SK-N-SH treated with all-trans-retinoic acid at 6 μM for 48 hours (cell line): ENCODE data around the gene PTPRH.

Source experiments
- ATAC-seq: fragments of 200-7000 bp; cut with Tn5 transposase; 3 replicates; pipeline ENCODE4 v1.9.1; 2020; ENCODE audit warnings: mild to moderate bottlenecking, moderate library complexity
- ARNTL ChIP-seq: fragments of 450-650 bp; formaldehyde crosslinking; IDR thresholded peaks from 2 replicates; pipeline ENCODE4 v1.5.0; 2020; ENCODE audit warnings: low read depth, mild to moderate bottlenecking, moderate library complexity, borderline replicate concordance
- ESRRG ChIP-seq: fragments of 250-450 bp; sonication (Bioruptor Pico); IDR thresholded peaks from 2 replicates; pipeline ENCODE4 v1.6.1; 2021; ENCODE audit warnings: mild to moderate bottlenecking
- GLIS3 ChIP-seq: fragments of 250-450 bp; sonication (Bioruptor Pico); IDR thresholded peaks from 2 replicates; pipeline ENCODE4 v1.5.0; 2020; ENCODE audit warnings: mild to moderate bottlenecking, moderate library complexity
- ISL1 ChIP-seq: fragments of 250-450 bp; sonication (Bioruptor Pico); IDR thresholded peaks from 2 replicates; pipeline ENCODE4 v2.1.2; 2022; ENCODE audit warnings: mild to moderate bottlenecking, moderate library complexity
- OSR1 ChIP-seq: fragments of 250-450 bp; sonication (Bioruptor Pico); IDR thresholded peaks from 2 replicates; pipeline ENCODE4 v1.8.0; 2022; ENCODE audit warnings: moderate library complexity, mild to moderate bottlenecking, inconsistent platforms
- PPARA ChIP-seq: fragments of 250-450 bp; sonication (Bioruptor Pico); IDR thresholded peaks from 2 replicates; pipeline ENCODE4 v1.5.0; 2020; ENCODE audit warnings: mild to moderate bottlenecking, borderline replicate concordance
- RARB ChIP-seq: fragments of 250-450 bp; sonication (Bioruptor Pico); IDR thresholded peaks from 2 replicates; pipeline ENCODE4 v1.8.0; 2021; ENCODE audit warnings: mild to moderate bottlenecking, moderate library complexity
- SNAI2 ChIP-seq: fragments of 250-450 bp; sonication (Bioruptor Pico); IDR thresholded peaks from 2 replicates; pipeline ENCODE4 v1.5.0; 2020; ENCODE audit warnings: mild to moderate bottlenecking, moderate library complexity
- TOX ChIP-seq: fragments of 250-450 bp; sonication (Bioruptor Pico); IDR thresholded peaks from 2 replicates; pipeline ENCODE4 v1.8.0; 2021; ENCODE audit warnings: mild to moderate bottlenecking, moderate library complexity, borderline replicate concordance
- ZC3H10 ChIP-seq: fragments of 250-450 bp; sonication (Bioruptor Pico); IDR thresholded peaks from 2 replicates; pipeline ENCODE4 v1.5.1; 2021; ENCODE audit warnings: mild to moderate bottlenecking, moderate library complexity
- ZFP3 ChIP-seq: fragments of 250-450 bp; sonication (Bioruptor Pico); IDR thresholded peaks from 2 replicates; pipeline ENCODE4 v1.5.0; 2020; ENCODE audit warnings: mild to moderate bottlenecking, moderate library complexity
- ZNF565 ChIP-seq: fragments of 450-650 bp; formaldehyde crosslinking; conservative IDR thresholded peaks from 2 replicates; pipeline ENCODE4 v1.5.0; 2020; ENCODE audit warnings: low read depth, mild to moderate bottlenecking, moderate library complexity
- ZNF70 ChIP-seq: fragments of 450-650 bp; formaldehyde crosslinking; IDR thresholded peaks from 2 replicates; pipeline ENCODE4 v1.5.0; 2020; ENCODE audit warnings: mild to moderate bottlenecking, moderate library complexity
- ZNF8 ChIP-seq: fragments of 450-650 bp; formaldehyde crosslinking; IDR thresholded peaks from 2 replicates; pipeline ENCODE4 v1.5.0; 2020; ENCODE audit warnings: mild to moderate bottlenecking, moderate library complexity
- TF ChIP-seq, protein P1 (sequence below): fragments of 250-450 bp; sonication (Bioruptor Pico); IDR thresholded peaks from 2 replicates; pipeline ENCODE4 v1.5.0; 2020; ENCODE audit warnings: mild to moderate bottlenecking, moderate library complexity
- TF ChIP-seq, protein P2 (sequence below): fragments of 250-450 bp; sonication (Bioruptor Pico); IDR thresholded peaks from 2 replicates; pipeline ENCODE4 v1.8.0; 2020; ENCODE audit warnings: mild to moderate bottlenecking, moderate library complexity, borderline replicate concordance
- TF ChIP-seq, protein P3 (sequence below): fragments of 250-450 bp; sonication (Bioruptor Pico); IDR thresholded peaks from 2 replicates; pipeline ENCODE4 v1.5.1; 2020; ENCODE audit warnings: low read depth, mild to moderate bottlenecking, moderate library complexity
- TF ChIP-seq, protein P4 (sequence below): fragments of 250-450 bp; sonication (Bioruptor Pico); IDR thresholded peaks from 2 replicates; pipeline ENCODE4 v1.5.1; 2021; ENCODE audit warnings: mild to moderate bottlenecking, moderate library complexity
- TF ChIP-seq, protein P5 (sequence below): fragments of 250-450 bp; sonication (Bioruptor Pico); IDR thresholded peaks from 2 replicates; pipeline ENCODE4 v1.8.0; 2021; ENCODE audit warnings: low read depth, mild to moderate bottlenecking, moderate library complexity, borderline replicate concordance

Gene PTPRH

DNA sequence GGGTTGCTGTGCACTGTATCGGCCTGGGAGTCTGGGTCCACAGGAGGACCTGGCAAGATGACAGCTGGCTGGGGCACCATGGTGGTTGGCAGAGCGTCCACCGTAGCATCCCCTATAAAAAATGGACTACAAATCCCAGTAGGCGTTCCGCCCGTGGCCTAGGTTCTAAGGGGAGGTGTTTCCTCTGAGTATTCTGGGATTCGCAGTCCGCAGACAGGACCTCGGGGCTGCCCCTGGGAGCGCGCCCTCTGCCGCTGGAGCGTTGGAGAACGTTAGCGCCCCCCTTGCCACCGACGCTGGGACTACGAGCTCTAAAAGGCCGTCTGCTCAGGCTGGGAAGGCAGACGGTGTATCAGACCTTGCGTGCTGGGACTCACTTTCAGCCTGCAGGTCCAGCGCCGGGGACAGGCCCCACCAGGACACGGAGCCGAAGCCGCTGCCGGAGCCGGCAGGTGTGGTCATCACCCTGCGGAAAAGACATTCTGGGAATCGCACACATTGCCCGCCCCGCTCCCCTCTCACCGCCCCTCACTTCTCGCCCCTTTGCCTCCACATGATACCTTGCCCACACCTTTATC, 43.3 kb downstream of the PTPRH start:
- ATAC-seq = peak; percentile 88
- no peak for TF ChIP-seq RARB (CRISPR knock-in tag)
- TF ChIP-seq ESRRG = no peak
- no peak for TF ChIP-seq GLIS3 (CRISPR knock-in tag)
- TF ChIP-seq, protein P1, sequence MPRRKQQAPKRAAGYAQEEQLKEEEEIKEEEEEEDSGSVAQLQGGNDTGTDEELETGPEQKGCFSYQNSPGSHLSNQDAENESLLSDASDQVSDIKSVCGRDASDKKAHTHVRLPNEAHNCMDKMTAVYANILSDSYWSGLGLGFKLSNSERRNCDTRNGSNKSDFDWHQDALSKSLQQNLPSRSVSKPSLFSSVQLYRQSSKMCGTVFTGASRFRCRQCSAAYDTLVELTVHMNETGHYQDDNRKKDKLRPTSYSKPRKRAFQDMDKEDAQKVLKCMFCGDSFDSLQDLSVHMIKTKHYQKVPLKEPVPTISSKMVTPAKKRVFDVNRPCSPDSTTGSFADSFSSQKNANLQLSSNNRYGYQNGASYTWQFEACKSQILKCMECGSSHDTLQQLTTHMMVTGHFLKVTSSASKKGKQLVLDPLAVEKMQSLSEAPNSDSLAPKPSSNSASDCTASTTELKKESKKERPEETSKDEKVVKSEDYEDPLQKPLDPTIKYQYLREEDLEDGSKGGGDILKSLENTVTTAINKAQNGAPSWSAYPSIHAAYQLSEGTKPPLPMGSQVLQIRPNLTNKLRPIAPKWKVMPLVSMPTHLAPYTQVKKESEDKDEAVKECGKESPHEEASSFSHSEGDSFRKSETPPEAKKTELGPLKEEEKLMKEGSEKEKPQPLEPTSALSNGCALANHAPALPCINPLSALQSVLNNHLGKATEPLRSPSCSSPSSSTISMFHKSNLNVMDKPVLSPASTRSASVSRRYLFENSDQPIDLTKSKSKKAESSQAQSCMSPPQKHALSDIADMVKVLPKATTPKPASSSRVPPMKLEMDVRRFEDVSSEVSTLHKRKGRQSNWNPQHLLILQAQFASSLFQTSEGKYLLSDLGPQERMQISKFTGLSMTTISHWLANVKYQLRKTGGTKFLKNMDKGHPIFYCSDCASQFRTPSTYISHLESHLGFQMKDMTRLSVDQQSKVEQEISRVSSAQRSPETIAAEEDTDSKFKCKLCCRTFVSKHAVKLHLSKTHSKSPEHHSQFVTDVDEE (CRISPR knock-in tag) = no peak
- TF ChIP-seq ZFP3 = no peak
- TF ChIP-seq, protein P2, sequence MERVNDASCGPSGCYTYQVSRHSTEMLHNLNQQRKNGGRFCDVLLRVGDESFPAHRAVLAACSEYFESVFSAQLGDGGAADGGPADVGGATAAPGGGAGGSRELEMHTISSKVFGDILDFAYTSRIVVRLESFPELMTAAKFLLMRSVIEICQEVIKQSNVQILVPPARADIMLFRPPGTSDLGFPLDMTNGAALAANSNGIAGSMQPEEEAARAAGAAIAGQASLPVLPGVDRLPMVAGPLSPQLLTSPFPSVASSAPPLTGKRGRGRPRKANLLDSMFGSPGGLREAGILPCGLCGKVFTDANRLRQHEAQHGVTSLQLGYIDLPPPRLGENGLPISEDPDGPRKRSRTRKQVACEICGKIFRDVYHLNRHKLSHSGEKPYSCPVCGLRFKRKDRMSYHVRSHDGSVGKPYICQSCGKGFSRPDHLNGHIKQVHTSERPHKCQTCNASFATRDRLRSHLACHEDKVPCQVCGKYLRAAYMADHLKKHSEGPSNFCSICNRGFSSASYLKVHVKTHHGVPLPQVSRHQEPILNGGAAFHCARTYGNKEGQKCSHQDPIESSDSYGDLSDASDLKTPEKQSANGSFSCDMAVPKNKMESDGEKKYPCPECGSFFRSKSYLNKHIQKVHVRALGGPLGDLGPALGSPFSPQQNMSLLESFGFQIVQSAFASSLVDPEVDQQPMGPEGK (CRISPR knock-in tag) = no peak

DNA sequence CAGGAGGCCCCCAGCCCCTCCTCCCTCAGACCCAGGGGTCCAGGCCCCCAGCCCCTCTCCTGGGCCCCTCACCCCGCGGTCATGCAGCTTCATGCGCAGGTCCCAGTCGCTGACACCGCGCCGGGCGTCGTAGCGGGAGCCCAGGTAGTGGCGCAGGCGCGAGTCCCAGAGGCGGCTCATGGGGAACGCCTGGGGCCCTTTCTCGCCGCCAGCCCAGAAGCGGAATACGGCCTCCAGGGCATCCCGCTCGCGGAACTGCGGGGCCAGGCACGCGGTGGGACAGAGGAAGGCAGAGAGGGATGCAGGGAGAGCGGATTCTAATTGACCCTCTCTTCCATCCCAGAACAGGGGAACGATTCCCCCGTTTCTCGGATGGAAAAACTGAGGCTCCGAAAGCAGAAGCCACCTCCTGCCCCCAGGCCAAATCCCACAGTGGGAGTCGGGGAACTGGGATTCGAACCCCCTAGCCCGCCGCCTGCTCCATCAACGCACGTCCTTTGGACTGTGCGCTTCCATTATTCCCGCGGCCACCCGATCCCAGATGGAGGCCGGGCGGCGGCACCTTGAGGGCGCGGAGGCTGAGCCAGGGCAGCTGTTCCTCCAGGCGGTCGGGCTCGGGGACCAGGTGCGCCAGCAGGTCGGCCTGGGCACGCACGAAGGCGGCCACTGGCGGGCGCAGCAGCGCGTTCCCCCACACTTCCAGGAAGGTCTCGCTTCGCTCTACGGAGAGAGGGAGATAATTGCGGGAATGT, 47.6 kb downstream of the PTPRH start:
- no peak for TF ChIP-seq OSR1 (CRISPR knock-in tag)
- TF ChIP-seq, protein P3, sequence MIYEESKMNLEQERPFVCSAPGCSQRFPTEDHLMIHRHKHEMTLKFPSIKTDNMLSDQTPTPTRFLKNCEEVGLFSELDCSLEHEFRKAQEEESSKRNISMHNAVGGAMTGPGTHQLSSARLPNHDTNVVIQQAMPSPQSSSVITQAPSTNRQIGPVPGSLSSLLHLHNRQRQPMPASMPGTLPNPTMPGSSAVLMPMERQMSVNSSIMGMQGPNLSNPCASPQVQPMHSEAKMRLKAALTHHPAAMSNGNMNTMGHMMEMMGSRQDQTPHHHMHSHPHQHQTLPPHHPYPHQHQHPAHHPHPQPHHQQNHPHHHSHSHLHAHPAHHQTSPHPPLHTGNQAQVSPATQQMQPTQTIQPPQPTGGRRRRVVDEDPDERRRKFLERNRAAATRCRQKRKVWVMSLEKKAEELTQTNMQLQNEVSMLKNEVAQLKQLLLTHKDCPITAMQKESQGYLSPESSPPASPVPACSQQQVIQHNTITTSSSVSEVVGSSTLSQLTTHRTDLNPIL (CRISPR knock-in tag) = no peak
- no peak for ATAC-seq

DNA sequence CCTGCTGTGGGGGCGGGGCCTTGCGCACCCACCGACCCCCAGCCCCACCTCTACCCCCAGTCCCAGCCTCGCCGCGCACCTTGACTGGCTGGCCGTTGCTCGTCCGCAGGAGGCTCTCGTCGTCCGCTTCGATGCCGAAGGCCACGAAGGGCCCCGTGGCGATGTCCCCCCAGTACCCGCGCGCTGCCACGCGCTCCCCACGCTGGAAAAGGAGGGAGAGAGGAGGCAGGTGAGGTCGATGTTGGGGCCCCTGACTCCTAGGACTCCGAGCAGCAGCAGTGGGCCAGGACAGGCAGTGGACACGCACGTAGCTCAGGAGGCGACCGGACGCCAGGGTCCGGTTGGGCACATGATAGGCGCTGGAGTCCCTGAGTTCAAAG, 48.3 kb downstream of the PTPRH start:
- TF ChIP-seq, protein P4, sequence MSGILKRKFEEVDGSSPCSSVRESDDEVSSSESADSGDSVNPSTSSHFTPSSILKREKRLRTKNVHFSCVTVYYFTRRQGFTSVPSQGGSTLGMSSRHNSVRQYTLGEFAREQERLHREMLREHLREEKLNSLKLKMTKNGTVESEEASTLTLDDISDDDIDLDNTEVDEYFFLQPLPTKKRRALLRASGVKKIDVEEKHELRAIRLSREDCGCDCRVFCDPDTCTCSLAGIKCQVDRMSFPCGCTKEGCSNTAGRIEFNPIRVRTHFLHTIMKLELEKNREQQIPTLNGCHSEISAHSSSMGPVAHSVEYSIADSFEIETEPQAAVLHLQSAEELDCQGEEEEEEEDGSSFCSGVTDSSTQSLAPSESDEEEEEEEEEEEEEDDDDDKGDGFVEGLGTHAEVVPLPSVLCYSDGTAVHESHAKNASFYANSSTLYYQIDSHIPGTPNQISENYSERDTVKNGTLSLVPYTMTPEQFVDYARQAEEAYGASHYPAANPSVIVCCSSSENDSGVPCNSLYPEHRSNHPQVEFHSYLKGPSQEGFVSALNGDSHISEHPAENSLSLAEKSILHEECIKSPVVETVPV = no peak
- TF ChIP-seq RARB (CRISPR knock-in tag) (no peak), TOX (no peak), ZNF70 (CRISPR knock-in tag) (no peak), SNAI2 (CRISPR knock-in tag) (no peak), OSR1 (CRISPR knock-in tag) (no peak), ISL1 (CRISPR knock-in tag) (no peak), ARNTL (CRISPR knock-in tag) (no peak), ZC3H10 (CRISPR knock-in tag) (no peak), ESRRG (no peak), ZNF565 (CRISPR knock-in tag) (no peak), ZNF8 (CRISPR knock-in tag) (no peak), PPARA (CRISPR knock-in tag) (no peak)
- TF ChIP-seq, protein P2 (CRISPR knock-in tag) = no peak
- TF ChIP-seq, protein P1 (CRISPR knock-in tag) = no peak
- TF ChIP-seq, protein P5, sequence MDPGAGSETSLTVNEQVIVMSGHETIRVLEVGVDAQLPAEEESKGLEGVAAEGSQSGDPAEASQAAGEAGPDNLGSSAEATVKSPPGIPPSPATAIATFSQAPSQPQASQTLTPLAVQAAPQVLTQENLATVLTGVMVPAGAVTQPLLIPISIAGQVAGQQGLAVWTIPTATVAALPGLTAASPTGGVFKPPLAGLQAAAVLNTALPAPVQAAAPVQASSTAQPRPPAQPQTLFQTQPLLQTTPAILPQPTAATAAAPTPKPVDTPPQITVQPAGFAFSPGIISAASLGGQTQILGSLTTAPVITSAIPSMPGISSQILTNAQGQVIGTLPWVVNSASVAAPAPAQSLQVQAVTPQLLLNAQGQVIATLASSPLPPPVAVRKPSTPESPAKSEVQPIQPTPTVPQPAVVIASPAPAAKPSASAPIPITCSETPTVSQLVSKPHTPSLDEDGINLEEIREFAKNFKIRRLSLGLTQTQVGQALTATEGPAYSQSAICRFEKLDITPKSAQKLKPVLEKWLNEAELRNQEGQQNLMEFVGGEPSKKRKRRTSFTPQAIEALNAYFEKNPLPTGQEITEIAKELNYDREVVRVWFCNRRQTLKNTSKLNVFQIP (CRISPR knock-in tag) = no peak
- TF ChIP-seq, protein P3 (CRISPR knock-in tag) = no peak
- no peak for ATAC-seq
